Endothelial cell (in vitro differentiated cells): ENCODE data around the gene CINP. TPM values are rescaled to one million over a fixed set of nuclear protein-coding genes. Genes with fewer than 3 reads are reported as not detected.

Source experiments
- DNase-seq: peaks from one replicate; pipeline ENCODE4 v3.0.0; 2021; ENCODE audit warnings: low spot score
- H3K27ac Mint-ChIP-seq: one replicate; pipeline ENCODE4 v1.8.0; 2021; ENCODE audit warnings: mixed read lengths, inconsistent platforms; ENCODE audit not compliant: unreplicated experiment
- H3K27me3 Mint-ChIP-seq: one replicate; pipeline ENCODE4 v1.8.0; 2021; ENCODE audit warnings: mild to moderate bottlenecking, moderate library complexity, mixed read lengths, inconsistent platforms; ENCODE audit not compliant: unreplicated experiment
- H3K36me3 Mint-ChIP-seq: one replicate; pipeline ENCODE4 v1.8.0; 2021; ENCODE audit warnings: mild to moderate bottlenecking, low read depth, mixed read lengths, inconsistent platforms; ENCODE audit not compliant: unreplicated experiment
- H3K4me1 Mint-ChIP-seq: one replicate; pipeline ENCODE4 v1.8.0; 2021; ENCODE audit warnings: mild to moderate bottlenecking, mixed read lengths, inconsistent platforms; ENCODE audit not compliant: unreplicated experiment
- H3K4me3 Mint-ChIP-seq: one replicate; pipeline ENCODE4 v1.8.0; 2021; ENCODE audit warnings: mild to moderate bottlenecking, mixed read lengths, inconsistent platforms; ENCODE audit not compliant: unreplicated experiment
- H3K9me3 Mint-ChIP-seq: one replicate; pipeline ENCODE4 v1.8.0; 2021; ENCODE audit warnings: mixed read lengths, inconsistent platforms; ENCODE audit not compliant: unreplicated experiment
- total RNA-seq: library from RNA; stranded (reverse); fragmentation: NEBNext Ultra II Directional; extraction: Animal tissue kit (Norgen Biotek cat#: 25700); gene quantifications from one replicate; pipeline ENCODE4 v1.2.1, GENCODE V29; 2021; ENCODE audit not compliant: unreplicated experiment
- TF ChIP-seq, protein P1 (sequence below): fragments of 200-600 bp; sonication (generic); IDR thresholded peaks from one replicate; pipeline ENCODE4 v1.5.0; 2021; ENCODE audit warnings: antibody characterized with exemption; ENCODE audit not compliant: unreplicated experiment

CINP gene
- total RNA-seq, 1 donor from 2014 or later = 26.1 TPM

DNA sequence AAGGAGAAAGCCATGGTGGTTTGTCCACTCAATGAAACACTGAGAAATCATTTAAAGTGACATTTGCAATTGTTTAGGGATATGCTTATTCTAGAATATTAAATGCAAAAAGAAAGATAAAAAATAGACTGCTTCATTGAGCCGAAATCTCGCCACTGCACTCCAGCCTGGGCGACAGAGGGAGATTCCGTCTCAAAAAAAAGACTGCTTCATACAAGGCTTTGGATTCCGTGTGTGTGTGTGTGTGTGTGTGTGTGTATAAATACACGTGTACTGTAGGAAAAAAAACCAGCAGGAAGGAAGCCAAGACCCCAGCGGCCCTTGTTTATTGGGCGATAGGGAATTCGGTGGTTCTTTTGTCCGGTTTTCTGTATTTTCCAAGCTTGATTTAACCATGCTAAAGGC, 46.4 kb downstream of the CINP start:
- Mint-ChIP-seq H3K27me3 (peaks cover 22% of the 10 kb centered on the region), H3K4me3 (peak overlapping the region; percentile 94), H3K4me1 (peaks cover 14% of the 10 kb centered on the region), H3K36me3 (peaks cover 9% of the 10 kb centered on the region), H3K27ac (peak overlapping the region; percentile 95), H3K9me3 (no peaks in the 10 kb centered on the region)
- peak; percentile 20 for DNase-seq
- TF ChIP-seq, protein P1, sequence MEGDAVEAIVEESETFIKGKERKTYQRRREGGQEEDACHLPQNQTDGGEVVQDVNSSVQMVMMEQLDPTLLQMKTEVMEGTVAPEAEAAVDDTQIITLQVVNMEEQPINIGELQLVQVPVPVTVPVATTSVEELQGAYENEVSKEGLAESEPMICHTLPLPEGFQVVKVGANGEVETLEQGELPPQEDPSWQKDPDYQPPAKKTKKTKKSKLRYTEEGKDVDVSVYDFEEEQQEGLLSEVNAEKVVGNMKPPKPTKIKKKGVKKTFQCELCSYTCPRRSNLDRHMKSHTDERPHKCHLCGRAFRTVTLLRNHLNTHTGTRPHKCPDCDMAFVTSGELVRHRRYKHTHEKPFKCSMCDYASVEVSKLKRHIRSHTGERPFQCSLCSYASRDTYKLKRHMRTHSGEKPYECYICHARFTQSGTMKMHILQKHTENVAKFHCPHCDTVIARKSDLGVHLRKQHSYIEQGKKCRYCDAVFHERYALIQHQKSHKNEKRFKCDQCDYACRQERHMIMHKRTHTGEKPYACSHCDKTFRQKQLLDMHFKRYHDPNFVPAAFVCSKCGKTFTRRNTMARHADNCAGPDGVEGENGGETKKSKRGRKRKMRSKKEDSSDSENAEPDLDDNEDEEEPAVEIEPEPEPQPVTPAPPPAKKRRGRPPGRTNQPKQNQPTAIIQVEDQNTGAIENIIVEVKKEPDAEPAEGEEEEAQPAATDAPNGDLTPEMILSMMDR = no peak

- Mint-ChIP-seq H3K9me3 (no peaks in the 10 kb centered on the region), H3K36me3 (peaks cover 6% of the 10 kb centered on the region), H3K4me3 (peak overlapping the region; percentile 62), H3K27ac (no peak overlapping the region), H3K4me1 (peaks cover 11% of the 10 kb centered on the region), H3K27me3 (peaks cover 21% of the 10 kb centered on the region)
- TF ChIP-seq, protein P1 = no peak
- DNase-seq = no peak
Observed at GRCh38 chr14:102315121-102315520, 47.6 kb downstream of the CINP start.

- TF ChIP-seq, protein P1 = peak; percentile 96
- no peak overlapping the region for H3K27ac Mint-ChIP-seq
- H3K27me3 Mint-ChIP-seq = peaks cover 22% of the 10 kb centered on the region
- peak overlapping the region; percentile 85 for H3K4me3 Mint-ChIP-seq
- H3K36me3 Mint-ChIP-seq = peaks cover 6% of the 10 kb centered on the region
- peaks cover 11% of the 10 kb centered on the region for H3K4me1 Mint-ChIP-seq
- no peaks in the 10 kb centered on the region for H3K9me3 Mint-ChIP-seq
- peak; percentile 84 for DNase-seq
Observed at GRCh38 chr14:102314242-102315011, 48.3 kb downstream of the CINP start.

DNA sequence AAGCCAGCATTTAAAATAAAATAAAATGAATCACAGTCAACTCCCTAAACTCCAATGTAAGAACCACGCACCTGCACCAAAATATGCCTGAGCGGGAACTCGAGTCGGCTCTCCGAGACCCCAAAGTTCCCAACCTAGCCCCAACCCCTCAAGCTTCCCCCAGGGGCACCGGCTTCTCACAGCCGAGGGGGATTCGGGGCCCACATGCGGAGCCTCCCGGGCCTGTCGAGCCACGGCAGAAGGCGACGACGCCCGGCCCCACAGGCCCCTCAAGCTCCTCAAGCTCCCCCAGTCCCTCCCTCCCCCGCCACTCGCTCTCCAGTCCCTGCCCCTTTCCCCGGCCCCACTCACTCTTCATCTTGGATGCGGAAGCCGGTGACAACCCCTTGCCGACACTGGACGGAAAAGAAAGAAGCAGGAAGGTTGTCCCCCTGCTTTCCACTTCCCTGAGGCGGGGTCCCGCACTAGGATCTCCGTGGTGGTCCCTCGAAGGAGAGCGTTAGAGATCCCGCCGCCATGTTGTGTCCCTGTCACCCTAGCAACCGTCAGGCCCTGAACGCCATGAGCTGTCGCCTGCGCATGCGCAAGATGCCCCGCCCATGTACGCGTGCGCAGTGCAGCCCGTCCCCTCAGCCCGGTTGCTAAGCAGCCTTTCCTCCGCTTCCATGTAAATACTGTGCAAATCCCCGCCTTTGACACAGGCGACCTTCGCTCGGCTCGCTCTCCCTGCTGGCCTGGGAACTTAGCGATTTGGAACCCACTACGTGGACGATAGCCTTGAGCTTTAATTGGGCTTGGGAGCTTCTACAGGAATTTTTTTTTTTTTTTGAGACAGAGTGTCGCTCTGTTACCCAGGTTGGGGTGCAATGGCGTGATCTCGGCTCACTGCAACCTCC, 57.8 kb downstream of the CINP start, which contains the start of gene MOK:
MOK (minus strand) TSS at position 554 of the 896 bp plus-strand sequence; CDS start at position 358, 196 bp downstream.
- Mint-ChIP-seq H3K27me3 (no peaks in the 10 kb centered on the region), H3K4me3 (peak within 1 kb of the TSS; percentile 95), H3K4me1 (no peaks in the 10 kb centered on the region), H3K9me3 (no peaks in the 10 kb centered on the region), H3K36me3 (no peaks in the 10 kb centered on the region), H3K27ac (peak within 1 kb of the TSS; percentile 99)
- TF ChIP-seq, protein P1 = no peak
- peak; percentile 99 for DNase-seq
